Coronary artery (tissue), 2 donors: ENCODE results near the gene CLNK.

ENCODE experiments used
- DNase-seq: peaks from one replicate; pipeline ENCODE4 v3.0.0-alpha.2; 2017; ENCODE audit warnings: low spot score
- H3K27ac ChIP-seq, 2 donors: fragments of 200-600 bp; sonication (generic); one replicate each; pipeline ENCODE4 v1.5.1; 2016 to 2019
- H3K4me3 ChIP-seq: fragments of 200-600 bp; sonication (generic); 2 replicates; pipeline ENCODE4 v1.5.1; 2016; ENCODE audit warnings: mild to moderate bottlenecking, moderate library complexity
- CTCF ChIP-seq: fragments of 200-600 bp; sonication (generic); IDR thresholded peaks from one replicate; pipeline ENCODE4 v1.5.1; 2019; ENCODE audit warnings: antibody characterized with exemption

CLNK gene

GRCh38 chr4:10607206-10607605 lies 77.4 kb downstream of the CLNK start:
- Histone ChIP-seq H3K27ac (no peak overlapping the region), H3K4me3 (no peak overlapping the region)
- no peak for DNase-seq
- no peak for TF ChIP-seq CTCF

GRCh38 chr4:10606483-10607155 lies 77.9 kb downstream of the CLNK start:
- H3K4me3 ChIP-seq, result no peak overlapping the region
- DNase-seq, result no peak
- H3K27ac ChIP-seq, result no peak overlapping the region
- TF ChIP-seq CTCF, result no peak

GRCh38 chr4:10605746-10606482 lies 78.7 kb downstream of the CLNK start:
- H3K4me3 ChIP-seq, result no peak overlapping the region
- DNase-seq, result no peak
- TF ChIP-seq CTCF, result no peak
- H3K27ac ChIP-seq, result no peak overlapping the region

- DNase-seq, result no peak
- TF ChIP-seq CTCF, result no peak
- H3K27ac ChIP-seq, result no peak overlapping the region
- H3K4me3 ChIP-seq, result no peak overlapping the region
Observed at GRCh38 chr4:10605031-10605430, 79.5 kb downstream of the CLNK start.

- no peak for TF ChIP-seq CTCF
- H3K27ac ChIP-seq, result no peak overlapping the region
- DNase-seq, result no peak
- no peak overlapping the region for H3K4me3 ChIP-seq
Observed at GRCh38 chr4:10599574-10599973, 85.0 kb downstream of the CLNK start.

- DNase-seq, result no peak
- H3K4me3 ChIP-seq, result no peak overlapping the region
- H3K27ac ChIP-seq, result no peak overlapping the region
- no peak for TF ChIP-seq CTCF
Observed at GRCh38 chr4:10598829-10599228, 85.7 kb downstream of the CLNK start.
